ENCODE data around the gene IPCEF1. TPM values are rescaled to one million over a fixed set of nuclear protein-coding genes. Genes with fewer than 3 reads are reported as not detected.

IPCEF1 gene
- total and polyA plus RNA-seq, 2 of the 4 experiments (the other 2 are of a cell fraction), result under 0.01 to 0.03 TPM

DNA sequence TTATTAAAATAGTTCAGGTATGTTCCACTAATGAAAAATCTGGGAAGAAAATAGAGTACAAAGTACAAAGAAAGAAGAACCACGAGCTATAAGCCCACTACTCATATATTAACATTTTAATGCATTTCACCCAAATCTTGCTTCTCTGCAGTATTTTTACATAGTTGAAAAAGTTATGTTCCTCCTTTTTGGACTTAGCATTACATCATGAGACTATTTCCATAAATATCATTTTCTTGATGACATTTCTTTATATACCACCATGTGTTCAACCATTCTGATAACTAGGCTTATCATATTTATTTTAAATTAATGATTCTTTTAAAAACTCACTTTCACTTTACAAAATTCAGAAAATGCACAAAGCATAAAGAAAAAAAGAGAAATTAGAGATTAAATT lies 3.0 kb downstream of the IPCEF1 start:
- Histone ChIP-seq H3K27ac (ENCODE audit: insufficient read depth, low read length) (no peak overlapping the region), H3K27me3 (ENCODE audit: control insufficient read depth, insufficient read depth, low read length) (no peaks in the 10 kb centered on the region), H2BK5ac (ENCODE audit: low read depth, low read length, poor library complexity, severe bottlenecking) (no peak overlapping the region), H2AFZ (replicated peaks; ENCODE audit: low read length, poor library complexity) (no peak overlapping the region), H3K23ac (ENCODE audit: low read depth, low read length) (no peak overlapping the region), H3K14ac (replicated peaks; ENCODE audit: low read depth, low read length) (no peak overlapping the region), H4K8ac (ENCODE audit: low read depth in 2 of 2, low read length in 2 of 2) (no peak overlapping the region), H3K4me1 (ENCODE audit: control insufficient read depth, insufficient read depth, low read length) (peaks cover 5% of the 10 kb centered on the region), H2AK5ac (ENCODE audit: low read depth, low read length) (no peak overlapping the region), H3K4me2 (ENCODE audit: low read depth, low read length) (no peak overlapping the region), H2BK120ac (ENCODE audit: low read depth, low read length) (no peak overlapping the region), H3K79me1 (ENCODE audit: low read depth in 1 of 2, low read length in 2 of 2) (no peaks in the 10 kb centered on the region), H2BK20ac (ENCODE audit: low read depth, low read length) (no peak overlapping the region), H2AK9ac (replicated peaks; ENCODE audit: low read depth, low read length, poor library complexity) (no peak overlapping the region), H3K36me3 (ENCODE audit: control insufficient read depth, insufficient read depth, low read length) (no peaks in the 10 kb centered on the region), H3K18ac (ENCODE audit: low read depth, low read length) (no peak overlapping the region), H3K9me1 (ENCODE audit: insufficient read depth, low read length) (no peaks in the 10 kb centered on the region), H3K56ac (ENCODE audit: extremely low read depth, insufficient read depth, low read length) (no peak overlapping the region), H3K9ac (ENCODE audit: low read depth, low read length) (no peak overlapping the region), H4K20me1 (ENCODE audit: insufficient read depth, low read length) (no peaks in the 10 kb centered on the region), H3K4me3 (ENCODE audit: insufficient read depth, low read depth, low read length) (no peak overlapping the region), H3K4ac (ENCODE audit: low read depth, low read length) (no peak overlapping the region), H3K9me3 (ENCODE audit: control insufficient read depth, insufficient read depth, low read length) (no peaks in the 10 kb centered on the region), H2BK15ac (ENCODE audit: low read depth, low read length) (no peak overlapping the region), H4K91ac (ENCODE audit: insufficient read depth, low read depth, low read length) (no peak overlapping the region), H4K5ac (ENCODE audit: low read depth, low read length) (no peak overlapping the region)
- TF ChIP-seq BHLHE40 (IDR thresholded peaks at IDR 0.05; ENCODE audit: low read depth, low read length), result no peak
- no peak for TF ChIP-seq RAD21 (IDR thresholded peaks at IDR 0.05; ENCODE audit: low read length)
- no peak for TF ChIP-seq RFX5 (IDR thresholded peaks at IDR 0.05; ENCODE audit: low read depth, low read length)
- TF ChIP-seq RCOR1 (IDR thresholded peaks at IDR 0.05; ENCODE audit: insufficient replicate concordance, low read length), result no peak
- TF ChIP-seq CHD1 (IDR thresholded peaks at IDR 0.05; ENCODE audit: low read depth, low read length), result no peak
- no peak for TF ChIP-seq FOS (IDR thresholded peaks at IDR 0.05; ENCODE audit: low read depth, low read length)
- TF ChIP-seq, protein P1, sequence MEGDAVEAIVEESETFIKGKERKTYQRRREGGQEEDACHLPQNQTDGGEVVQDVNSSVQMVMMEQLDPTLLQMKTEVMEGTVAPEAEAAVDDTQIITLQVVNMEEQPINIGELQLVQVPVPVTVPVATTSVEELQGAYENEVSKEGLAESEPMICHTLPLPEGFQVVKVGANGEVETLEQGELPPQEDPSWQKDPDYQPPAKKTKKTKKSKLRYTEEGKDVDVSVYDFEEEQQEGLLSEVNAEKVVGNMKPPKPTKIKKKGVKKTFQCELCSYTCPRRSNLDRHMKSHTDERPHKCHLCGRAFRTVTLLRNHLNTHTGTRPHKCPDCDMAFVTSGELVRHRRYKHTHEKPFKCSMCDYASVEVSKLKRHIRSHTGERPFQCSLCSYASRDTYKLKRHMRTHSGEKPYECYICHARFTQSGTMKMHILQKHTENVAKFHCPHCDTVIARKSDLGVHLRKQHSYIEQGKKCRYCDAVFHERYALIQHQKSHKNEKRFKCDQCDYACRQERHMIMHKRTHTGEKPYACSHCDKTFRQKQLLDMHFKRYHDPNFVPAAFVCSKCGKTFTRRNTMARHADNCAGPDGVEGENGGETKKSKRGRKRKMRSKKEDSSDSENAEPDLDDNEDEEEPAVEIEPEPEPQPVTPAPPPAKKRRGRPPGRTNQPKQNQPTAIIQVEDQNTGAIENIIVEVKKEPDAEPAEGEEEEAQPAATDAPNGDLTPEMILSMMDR (conservative IDR thresholded peaks at IDR 0.05; ENCODE audit: low read depth, low read length), result no peak
- no peak for TF ChIP-seq CEBPB (IDR thresholded peaks at IDR 0.05; ENCODE audit: low read depth, low read length)
- TF ChIP-seq MXI1 (IDR thresholded peaks at IDR 0.05; ENCODE audit: borderline replicate concordance, low read depth, low read length), result no peak
- TF ChIP-seq, protein P2, sequence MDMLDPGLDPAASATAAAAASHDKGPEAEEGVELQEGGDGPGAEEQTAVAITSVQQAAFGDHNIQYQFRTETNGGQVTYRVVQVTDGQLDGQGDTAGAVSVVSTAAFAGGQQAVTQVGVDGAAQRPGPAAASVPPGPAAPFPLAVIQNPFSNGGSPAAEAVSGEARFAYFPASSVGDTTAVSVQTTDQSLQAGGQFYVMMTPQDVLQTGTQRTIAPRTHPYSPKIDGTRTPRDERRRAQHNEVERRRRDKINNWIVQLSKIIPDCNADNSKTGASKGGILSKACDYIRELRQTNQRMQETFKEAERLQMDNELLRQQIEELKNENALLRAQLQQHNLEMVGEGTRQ (IDR thresholded peaks at IDR 0.05; ENCODE audit: low read depth, low read length), result no peak
- TF ChIP-seq POLR2A (IDR thresholded peaks at IDR 0.05; ENCODE audit: low read depth, low read length), result no peak
- no peak for TF ChIP-seq MAFK (IDR thresholded peaks at IDR 0.05; ENCODE audit: low read depth, low read length)
- TF ChIP-seq, protein P3, sequence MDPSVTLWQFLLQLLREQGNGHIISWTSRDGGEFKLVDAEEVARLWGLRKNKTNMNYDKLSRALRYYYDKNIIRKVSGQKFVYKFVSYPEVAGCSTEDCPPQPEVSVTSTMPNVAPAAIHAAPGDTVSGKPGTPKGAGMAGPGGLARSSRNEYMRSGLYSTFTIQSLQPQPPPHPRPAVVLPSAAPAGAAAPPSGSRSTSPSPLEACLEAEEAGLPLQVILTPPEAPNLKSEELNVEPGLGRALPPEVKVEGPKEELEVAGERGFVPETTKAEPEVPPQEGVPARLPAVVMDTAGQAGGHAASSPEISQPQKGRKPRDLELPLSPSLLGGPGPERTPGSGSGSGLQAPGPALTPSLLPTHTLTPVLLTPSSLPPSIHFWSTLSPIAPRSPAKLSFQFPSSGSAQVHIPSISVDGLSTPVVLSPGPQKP (IDR thresholded peaks at IDR 0.05; ENCODE audit: borderline replicate concordance, low read depth, low read length), result no peak
- TF ChIP-seq NFE2L2 (IDR thresholded peaks at IDR 0.05; ENCODE audit: low read depth, low read length), result no peak
- TF ChIP-seq MAZ (IDR thresholded peaks at IDR 0.05; ENCODE audit: borderline replicate concordance, low read depth, low read length), result no peak
- TF ChIP-seq SMC3 (IDR thresholded peaks at IDR 0.05; ENCODE audit: low read depth, low read length), result no peak
- BruUV-seq (replicated peaks), result no TSS peak
- in situ Hi-C loops (cut with MboI; ENCODE audit: low sequenced_read_pairs), result no loop called here
- intact Hi-C loops (cut with micrococcal nuclease), result no loop called here
- dilution Hi-C loops (cut with HindIII; ENCODE audit: low sequenced_read_pairs, unreplicated experiment), result loop anchor here (25.0 kb wide), 1 partner anchor 191 kb away; no protein-coding TSS in a partner anchor
- no CpG with 5 or more reads among the region's 1 CpG for WGBS, 2 experiments (ENCODE audit: extremely low coverage in 2 of 2, insufficient read length in 1 of 2)
- DNase-seq, result no peak
- ChIA-PET POLR2A (ENCODE audit: unreplicated experiment) (interaction anchor here (0.7 kb wide), 1 partner anchor 20 kb away, joined by 5 read pairs; no protein-coding TSS in a partner anchor), CTCF (no interaction called here)
- no peak for ATAC-seq (ENCODE audit: low read depth)
